GM19025 (cell line): ENCODE results near the gene KCNA3.

Experiments
- ATAC-seq: cut with Tn5 transposase; IDR thresholded peaks from one replicate; pipeline ENCODE4 v1.9.1; 2021; ENCODE audit warnings: mild to moderate bottlenecking, low read depth, moderate library complexity; ENCODE audit not compliant: unreplicated experiment

Gene KCNA3

DNA sequence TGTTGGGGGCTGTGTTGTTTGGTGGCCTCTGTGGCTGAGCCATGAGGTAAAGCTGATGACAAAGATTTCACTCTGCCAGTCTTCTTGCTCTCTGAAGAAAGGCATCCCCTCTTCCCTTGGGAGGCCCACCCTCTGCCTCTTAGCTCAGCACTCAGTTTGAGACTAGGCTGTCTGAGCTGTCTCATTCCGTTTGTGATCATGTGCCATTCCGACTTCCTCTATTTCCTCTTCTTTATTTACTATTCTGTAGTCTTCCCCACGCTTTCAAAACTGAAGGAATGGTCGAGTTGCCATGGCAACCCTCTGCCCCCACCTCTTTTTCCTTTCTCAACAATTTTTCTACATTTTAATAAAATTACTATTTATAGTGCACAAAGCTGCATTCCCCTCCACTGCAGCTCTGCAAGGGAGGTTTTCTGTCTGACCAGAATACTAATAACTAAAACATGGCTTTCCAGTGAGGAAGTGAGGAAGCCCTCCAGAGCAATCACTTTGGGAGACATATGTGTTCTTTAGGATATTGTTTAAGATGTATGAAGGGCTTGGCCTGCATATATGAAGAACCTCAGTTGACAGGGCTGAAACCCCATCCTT, 30.8 kb downstream of the KCNA3 start:
- no peak for ATAC-seq

- ATAC-seq, result no peak
These were observed 34.9 kb downstream of the KCNA3 start for GRCh38 chr1:110639724-110640386.

GRCh38 chr1:110638556-110638955, 36.2 kb downstream of the KCNA3 start:
- no peak for ATAC-seq

DNA sequence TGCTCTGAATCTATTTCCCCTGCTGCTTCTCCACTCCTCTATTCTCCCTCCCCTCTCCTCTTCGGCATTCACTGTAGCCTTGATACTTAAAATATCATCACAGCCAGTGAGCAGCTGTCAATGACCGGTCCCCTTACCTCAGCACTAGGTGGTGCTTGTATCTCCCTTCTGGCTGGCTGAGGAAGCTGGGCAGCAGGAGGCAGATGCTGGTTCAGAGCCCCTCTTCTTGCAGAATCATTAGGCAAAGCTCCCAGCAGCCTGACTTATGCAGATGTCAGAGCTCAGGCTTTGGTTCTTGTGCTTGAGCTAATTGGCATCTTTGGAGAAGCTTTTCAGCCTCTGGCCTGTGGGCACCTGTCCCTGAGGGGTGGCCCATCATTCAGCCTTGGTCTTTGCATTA, 36.7 kb downstream of the KCNA3 start:
- no peak for ATAC-seq

DNA sequence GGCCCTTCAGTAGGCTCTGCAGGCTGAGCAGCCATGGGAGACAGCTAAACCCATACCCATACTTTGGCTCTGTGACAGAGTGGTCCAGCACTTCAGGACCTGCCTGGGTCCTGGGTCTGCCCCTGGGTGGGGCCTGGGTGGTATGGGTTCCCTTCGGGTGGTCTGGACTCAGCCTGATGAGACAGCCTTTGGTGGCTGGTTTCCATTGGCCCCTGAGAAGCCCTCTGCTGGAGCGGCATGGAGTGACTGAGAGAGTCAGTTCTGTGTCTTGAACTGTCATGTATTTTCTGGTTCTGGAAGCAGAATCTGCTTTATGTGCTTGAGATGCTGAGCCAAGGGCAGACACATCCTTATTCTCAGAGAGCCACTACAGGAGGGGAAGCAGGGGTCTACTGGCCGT, 37.3 kb downstream of the KCNA3 start:
- no peak for ATAC-seq

- no peak for ATAC-seq
These were observed 38.4 kb downstream of the KCNA3 start for GRCh38 chr1:110636149-110636935.

- ATAC-seq, result no peak
These were observed 39.3 kb downstream of the KCNA3 start for GRCh38 chr1:110635434-110635833.

DNA sequence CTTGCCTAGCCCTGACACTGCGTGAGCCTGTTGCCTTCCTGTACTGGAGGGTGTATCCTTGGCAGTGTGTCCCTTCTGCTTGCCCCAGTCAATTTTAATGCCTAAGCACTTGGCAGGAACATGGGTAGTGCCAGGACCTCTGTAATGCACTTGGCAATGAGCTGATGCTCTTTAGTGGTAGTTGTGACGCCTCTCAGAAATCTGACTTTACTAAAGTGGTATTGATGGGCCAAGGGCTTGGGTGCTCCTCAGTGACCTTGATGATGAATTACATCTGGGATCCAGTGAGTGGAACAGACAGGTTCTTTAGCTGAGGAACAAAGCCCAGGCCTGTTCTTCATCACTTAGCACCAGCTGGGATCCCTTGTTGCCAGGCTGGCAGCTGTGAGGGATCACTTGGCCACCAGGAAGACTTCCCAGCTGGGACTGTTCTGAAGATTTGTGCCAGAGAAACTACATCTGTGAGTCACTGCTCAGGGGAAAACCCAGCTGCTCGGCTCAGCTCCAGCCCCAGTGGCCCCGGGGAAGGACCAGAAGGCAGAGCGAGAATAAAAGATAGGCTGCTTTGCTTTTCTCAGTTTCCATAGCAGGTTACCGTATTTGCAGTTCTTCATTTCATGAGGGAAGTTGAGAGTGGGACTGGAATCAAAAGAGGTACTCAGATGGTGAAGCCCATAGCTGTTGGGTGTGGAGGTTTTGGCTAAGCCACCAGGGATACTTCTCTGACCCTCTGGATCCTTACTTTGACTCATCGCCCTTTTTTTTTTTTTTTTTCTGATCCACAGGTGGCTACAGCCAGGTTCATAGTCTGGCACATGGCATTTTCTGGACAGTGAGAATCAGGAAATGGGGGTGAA, 40.1 kb downstream of the KCNA3 start:
- ATAC-seq, result peak; percentile 59

DNA sequence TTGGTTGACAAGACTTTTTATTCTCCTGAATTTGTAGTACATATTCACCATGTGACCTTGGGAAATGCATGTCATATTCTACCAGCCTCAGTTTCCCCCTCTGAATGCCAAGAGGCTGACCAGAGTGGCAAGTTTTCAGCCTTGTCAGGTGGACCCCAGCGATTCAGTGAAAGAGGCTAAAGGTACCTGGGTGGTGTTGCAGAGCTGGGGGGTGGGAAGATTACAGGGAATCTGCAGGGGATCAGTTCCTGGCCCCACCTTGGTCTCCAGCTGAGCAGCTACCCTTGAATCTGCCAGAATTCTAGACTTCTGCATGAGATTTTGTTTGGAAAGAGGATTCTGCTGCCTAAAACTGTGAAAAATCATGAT, 40.7 kb downstream of the KCNA3 start:
- ATAC-seq, result no peak

DNA sequence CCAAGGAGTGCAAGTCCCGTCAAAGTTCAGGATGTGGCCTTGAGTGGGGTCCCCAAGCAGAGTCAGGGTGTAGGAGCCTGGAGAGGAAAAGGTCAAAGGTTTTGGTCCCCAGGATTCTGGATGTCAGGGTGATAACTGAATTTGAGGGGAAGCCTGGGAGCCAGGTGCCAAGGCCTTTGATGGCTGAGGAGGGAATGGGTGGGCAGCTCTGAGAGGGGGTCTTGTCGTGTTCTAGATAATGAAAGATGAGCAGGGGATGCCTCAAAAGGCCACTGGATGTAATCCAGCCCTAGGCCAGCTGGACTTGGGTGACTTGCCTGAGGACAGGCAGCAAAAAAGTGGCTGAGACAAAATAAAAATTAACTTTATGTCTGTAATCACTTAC, 41.1 kb downstream of the KCNA3 start:
- ATAC-seq, result no peak

DNA sequence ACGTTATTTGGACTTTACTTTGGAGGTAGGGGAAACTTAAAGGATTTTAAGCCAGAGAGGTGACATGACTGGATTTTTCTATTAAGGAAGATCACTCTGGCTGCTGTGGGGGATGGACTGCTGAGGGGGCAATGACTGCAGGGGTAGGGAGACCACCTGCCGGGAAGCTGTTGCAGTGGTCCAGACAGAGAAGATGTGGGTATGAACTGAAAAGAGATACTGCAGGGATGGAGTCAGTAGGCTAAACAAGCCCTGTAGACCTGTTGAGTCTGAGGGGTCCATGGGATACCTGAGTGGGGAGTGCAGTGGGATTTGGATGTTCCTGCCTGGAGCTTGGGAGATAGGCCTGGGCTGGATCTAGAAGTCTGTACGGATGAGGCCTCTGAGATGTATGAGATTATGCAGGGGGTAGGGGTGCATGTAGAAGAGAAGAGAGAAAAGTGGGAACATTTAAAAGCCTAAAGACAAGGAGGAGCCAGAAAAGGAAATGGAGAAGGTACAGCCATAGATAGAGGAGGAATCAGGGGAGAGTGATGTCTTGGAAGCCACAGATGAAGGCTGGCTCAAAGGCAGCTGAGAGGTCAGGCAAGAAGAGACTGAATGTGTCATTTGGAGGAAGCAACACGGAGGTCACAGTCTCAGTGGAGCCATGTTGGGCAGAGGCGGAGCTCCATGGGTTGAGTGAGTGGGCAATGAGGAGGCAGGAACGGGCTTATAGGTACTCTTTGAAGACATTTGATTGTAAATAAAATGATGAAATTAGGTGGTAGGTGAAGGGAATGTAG, 42.7 kb downstream of the KCNA3 start:
- no peak for ATAC-seq

GRCh38 chr1:110630839-110631663, 43.7 kb downstream of the KCNA3 start:
- ATAC-seq, result peak; percentile 45

GRCh38 chr1:110628323-110629105, 46.2 kb downstream of the KCNA3 start:
- no peak for ATAC-seq

DNA sequence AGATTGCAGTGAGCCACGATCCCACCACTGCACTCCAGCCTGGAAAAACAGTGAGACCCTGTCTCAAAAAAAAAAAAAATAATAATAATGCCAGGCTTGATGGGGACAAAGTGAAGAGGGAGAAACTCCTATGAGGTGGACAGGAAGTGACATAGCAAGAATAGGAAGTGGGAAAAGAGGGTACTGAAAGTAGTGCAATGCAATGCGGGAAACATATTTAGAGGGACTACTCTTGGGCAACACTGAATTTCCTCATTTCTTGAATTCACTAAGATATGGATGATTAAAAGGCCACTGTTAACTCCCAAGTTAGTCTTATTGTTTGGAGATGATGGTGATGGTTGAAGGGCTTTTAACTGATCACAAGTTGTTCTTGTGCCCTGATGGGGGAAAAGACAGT, 47.0 kb downstream of the KCNA3 start:
- no peak for ATAC-seq

DNA sequence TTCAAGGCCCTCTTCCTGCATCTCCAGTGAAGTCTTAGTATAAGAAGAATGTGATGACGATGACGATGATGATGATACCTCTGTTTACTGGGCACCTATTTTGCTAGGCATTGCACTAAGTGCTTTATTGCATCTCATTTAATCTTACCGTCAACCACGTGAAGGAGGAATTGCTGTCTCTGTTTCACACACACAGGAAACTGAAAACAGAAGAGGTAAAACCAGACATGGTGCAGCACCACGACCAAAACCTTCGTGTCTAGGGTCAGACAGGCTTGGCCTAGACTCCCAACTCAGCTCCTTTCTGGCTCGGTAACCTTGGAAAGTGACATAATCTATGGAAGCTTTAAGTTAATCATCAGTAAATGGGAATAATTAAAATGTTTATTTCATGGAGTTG, 47.9 kb downstream of the KCNA3 start:
- ATAC-seq, result no peak
